Measurements from ENCODE around the gene GGCX. TPM values are rescaled to one million over a fixed set of nuclear protein-coding genes. Genes with fewer than 3 reads are reported as not detected.

The GGCX gene
- total RNA-seq, 2 experiments from 2014 or later: 22.9 to 27.6 TPM

DNA sequence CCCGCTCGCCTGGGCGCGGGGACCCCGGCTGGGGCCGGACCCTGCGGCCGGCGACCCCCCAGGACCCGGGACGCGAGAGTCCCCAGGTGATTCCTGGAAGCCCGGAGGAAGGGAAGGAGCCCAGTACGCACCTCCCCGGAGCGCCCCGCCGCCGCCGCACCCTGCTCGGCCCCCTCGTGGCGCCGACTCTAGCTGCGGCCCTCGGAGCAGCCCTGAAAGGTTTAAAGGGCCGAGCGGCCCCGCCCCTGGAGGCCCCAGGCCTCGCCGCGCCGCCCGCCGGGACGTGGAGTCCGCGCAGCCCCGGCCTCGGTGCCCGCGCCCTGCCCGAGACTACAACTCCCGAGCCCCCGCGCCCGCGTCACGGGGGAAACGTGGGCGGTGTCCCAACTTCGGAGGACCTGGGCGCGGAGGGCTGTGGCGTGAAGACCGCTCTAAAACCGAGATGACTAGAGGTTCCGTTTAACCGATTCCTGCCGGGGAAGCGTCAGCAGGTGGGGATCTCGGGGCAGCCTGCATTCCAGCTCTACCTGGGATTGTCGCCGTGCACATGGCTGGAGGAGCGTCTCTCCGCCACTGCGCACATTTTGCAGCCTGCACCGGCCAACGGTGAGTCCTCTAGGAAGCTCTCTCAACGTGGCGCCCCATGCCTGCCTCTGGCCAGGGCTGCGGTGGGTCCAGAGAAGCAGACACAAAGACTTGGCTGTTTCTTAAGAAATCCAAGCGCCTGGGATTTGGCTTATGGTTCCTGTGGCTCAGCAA is 41.4 kb upstream of the GGCX start, which contains the start of gene TMEM150A:
TSS of gene TMEM150A (minus strand) at position 223 of the 759 bp plus-strand sequence. CDS start 750 bp downstream, outside the sequence.
- peaks cover 36% of the 10 kb centered on the region for H3K36me3 ChIP-seq (ENCODE audit: insufficient read depth, low read length)
- intact Hi-C loops (cut with DNase I, micrococcal nuclease): loop anchor here (2.0 to 5.0 kb wide), 3 partner anchors 14 to 180 kb away; partner anchors contain the start of genes GGCX (in 1 of the 2) and USP39 (in 1 of the 2)
- H3K4me3 ChIP-seq (ENCODE audit: low read length): peak within 1 kb of the TSS; percentile 97
- ChIA-PET CTCF (interaction anchor here (0.9 to 1.4 kb wide), 3 partner anchors 9 to 51 kb away, joined by 3 to 4 read pairs (median 3); partner anchors contain the start of gene C2orf68), POLR2A (interaction anchor here (0.7 to 2.9 kb wide), 9 partner anchors 9 to 695 kb away, joined by 3 to 23 read pairs (median 5); partner anchors contain the start of genes C2orf68, MAT2A and VAMP8)
- H3K27me3 ChIP-seq (ENCODE audit: control insufficient read depth in 1 of 2, insufficient read depth in 2 of 2, low read length in 2 of 2): no peaks in the 10 kb centered on the region
- Mint-ChIP-seq H3K4me1 (ENCODE audit: low read depth) (peaks cover 30% of the 10 kb centered on the region), H3K9me3 (no peaks in the 10 kb centered on the region), H3K4me3 (peak within 1 kb of the TSS; percentile 94), H3K27me3 (no peaks in the 10 kb centered on the region), H3K36me3 (ENCODE audit: low read depth) (peaks cover 31% of the 10 kb centered on the region), H3K27ac (peak within 1 kb of the TSS; percentile 76)
- H3K9me3 ChIP-seq (ENCODE audit: control insufficient read depth in 1 of 2, insufficient read depth in 1 of 2, low read length in 2 of 2): no peaks in the 10 kb centered on the region
- H3K4me1 ChIP-seq (ENCODE audit: insufficient read depth, low read length): peaks cover 39% of the 10 kb centered on the region
- ATAC-seq (ENCODE audit: poor library complexity) (peak; percentile 90), DNase-seq (peak; percentile 67 to 93 (median 85))
- TF ChIP-seq CTCF (IDR thresholded peaks at IDR 0.05): peak; percentile 31
- H3K27ac ChIP-seq (ENCODE audit: low read depth in 1 of 2, low read length in 2 of 2): peak within 1 kb of the TSS; percentile 40 to 44

- TF ChIP-seq CTCF (IDR thresholded peaks at IDR 0.05): no peak
- DNase-seq (peak in 1 of 14 experiments; percentile 39), ATAC-seq (ENCODE audit: poor library complexity) (peak; percentile 3)
- Histone ChIP-seq H3K4me3 (ENCODE audit: low read length) (peak overlapping the region; percentile 97), H3K4me1 (ENCODE audit: insufficient read depth, low read length) (peaks cover 47% of the 10 kb centered on the region), H3K9me3 (ENCODE audit: control insufficient read depth in 1 of 2, insufficient read depth in 1 of 2, low read length in 2 of 2) (no peaks in the 10 kb centered on the region), H3K36me3 (ENCODE audit: insufficient read depth, low read length) (peaks cover 36% of the 10 kb centered on the region), H3K27ac (ENCODE audit: low read depth in 1 of 2, low read length in 2 of 2) (peak overlapping the region; percentile 13 to 17), H3K27me3 (ENCODE audit: control insufficient read depth in 1 of 2, insufficient read depth in 2 of 2, low read length in 2 of 2) (no peaks in the 10 kb centered on the region)
- no peaks in the 10 kb centered on the region for H3K9me3 Mint-ChIP-seq
- POLR2A ChIA-PET: interaction anchor here (0.7 to 2.9 kb wide), 8 partner anchors 10 to 695 kb away, joined by 3 to 23 read pairs (median 4); partner anchors contain the start of genes C2orf68, MAT2A and VAMP8
- no peaks in the 10 kb centered on the region for H3K27me3 Mint-ChIP-seq
- intact Hi-C loops (cut with DNase I, micrococcal nuclease): loop anchor here (2.0 to 5.0 kb wide), 3 partner anchors 15 to 180 kb away; partner anchors contain the start of genes GGCX (in 1 of the 2) and USP39 (in 1 of the 2)
- peaks cover 35% of the 10 kb centered on the region for H3K4me1 Mint-ChIP-seq (ENCODE audit: low read depth)
- H3K27ac Mint-ChIP-seq: peak overlapping the region; percentile 62
- H3K4me3 Mint-ChIP-seq: peak overlapping the region; percentile 88
- CTCF ChIA-PET: interaction anchor here (1.4 kb wide), 1 partner anchor 50 kb away, joined by 4 read pairs; no protein-coding TSS in a partner anchor
- peaks cover 34% of the 10 kb centered on the region for H3K36me3 Mint-ChIP-seq (ENCODE audit: low read depth)
Measured at GRCh38 chr2:85601771-85602475, 40.6 kb upstream of the GGCX start.

All from CD4-positive, alpha-beta T cell (primary cell).